A673 (cell line): ENCODE data around the gene IFFO2. TPM values are rescaled to one million over a fixed set of nuclear protein-coding genes. Genes with fewer than 3 reads are reported as not detected.

Source experiments
- BruUV-seq: library from RNA; stranded (reverse); fragments of 400-500 nt; replicated peaks from 2 replicates; lab custom pipeline; 2021; lab: Mats Ljungman, UMichigan
- CTCF ChIA-PET: fragments of 300-600 bp; sonication (Branson Sonifier 250); formaldehyde crosslinking; loops from one replicate; lab custom pipeline; 2022; ENCODE audit warnings: antibody characterized with exemption; lab: Charles Lee
- POLR2A ChIA-PET: fragments of 300-600 bp; sonication (Branson Sonifier 250); formaldehyde crosslinking; loops from one replicate; lab custom pipeline; 2022; ENCODE audit warnings: antibody characterized with exemption; ENCODE audit not compliant: low non-redundant PET; lab: Charles Lee
- DNase-seq: peaks from one replicate; pipeline ENCODE4 v3.0.0-alpha.2; 2015; ENCODE audit warnings: low spot score
- H3K27ac ChIP-seq: fragments of 200-600 bp; sonication (generic); 2 replicates; pipeline ENCODE4 v1.5.1; 2016; ENCODE audit warnings: mixed run types, low read depth, mild to moderate bottlenecking, mixed read lengths, antibody characterized with exemption, low read length; ENCODE audit not compliant: poor library complexity, severe bottlenecking
- H3K27me3 ChIP-seq: fragments of 200-600 bp; sonication (generic); replicated peaks from 2 replicates; pipeline ENCODE4 v1.6.1; 2017; ENCODE audit warnings: mixed run types, low read depth, mild to moderate bottlenecking, mixed read lengths, antibody characterized with exemption, low read length; ENCODE audit not compliant: insufficient read depth, poor library complexity
- H3K36me3 ChIP-seq: fragments of 200-600 bp; sonication (generic); 2 replicates; pipeline ENCODE4 v1.6.1; 2016; ENCODE audit warnings: mixed run types, mild to moderate bottlenecking, mixed read lengths, antibody characterized with exemption, low read length; ENCODE audit not compliant: insufficient read depth, poor library complexity, severe bottlenecking
- H3K4me1 ChIP-seq: fragments of 200-600 bp; sonication (generic); 2 replicates; pipeline ENCODE4 v1.6.1; 2017; ENCODE audit warnings: mixed run types, mild to moderate bottlenecking, mixed read lengths, antibody characterized with exemption, low read length; ENCODE audit not compliant: insufficient read depth, poor library complexity, severe bottlenecking
- H3K4me3 ChIP-seq: fragments of 200-600 bp; sonication (generic); 2 replicates; pipeline ENCODE4 v1.5.1; 2016; ENCODE audit warnings: low read depth, mixed run types, mild to moderate bottlenecking, mixed read lengths, low read length; ENCODE audit not compliant: poor library complexity, severe bottlenecking
- H3K9me3 ChIP-seq: fragments of 200-600 bp; sonication (generic); 2 replicates; pipeline ENCODE4 v1.6.1; 2016; ENCODE audit warnings: mixed run types, low read depth, mild to moderate bottlenecking, mixed read lengths, antibody characterized with exemption, low read length; ENCODE audit not compliant: poor library complexity, severe bottlenecking
- EZH2 ChIP-seq: fragments of 200-600 bp; sonication (generic); IDR thresholded peaks from 2 replicates; pipeline ENCODE4 v1.6.1; 2017; ENCODE audit warnings: borderline replicate concordance, low read depth, mild to moderate bottlenecking, mixed read lengths, antibody characterized with exemption, low read length; ENCODE audit not compliant: poor library complexity, severe bottlenecking
- intact Hi-C: fragments of 100-400 bp; cut with micrococcal nuclease; formaldehyde crosslinking; loops from one replicate; pipeline ENCODE4 v1.10.0; 2022; ENCODE audit not compliant: unreplicated experiment
- microRNA-seq: library from miRNA; unstranded; fragments of <30 nt; microRNA quantifications from one replicate; pipeline ENCODE4 v1.2.0, GENCODE V29; 2021
- total RNA-seq: library from RNA; stranded (reverse); gene quantifications from 2 replicates; pipeline ENCODE4 v1.2.3, GENCODE V29; 2021
- TF ChIP-seq, protein P1 (sequence below): fragments of 300-800, 200-600 bp; sonication (generic); conservative IDR thresholded peaks from 2 replicates; pipeline ENCODE4 v1.5.1; 2017; ENCODE audit warnings: low read depth, mild to moderate bottlenecking, antibody characterized with exemption, low read length, moderate library complexity, mixed read lengths

IFFO2 gene
- total RNA-seq, 1 experiment from 2014 or later, result 13.3 TPM

DNA sequence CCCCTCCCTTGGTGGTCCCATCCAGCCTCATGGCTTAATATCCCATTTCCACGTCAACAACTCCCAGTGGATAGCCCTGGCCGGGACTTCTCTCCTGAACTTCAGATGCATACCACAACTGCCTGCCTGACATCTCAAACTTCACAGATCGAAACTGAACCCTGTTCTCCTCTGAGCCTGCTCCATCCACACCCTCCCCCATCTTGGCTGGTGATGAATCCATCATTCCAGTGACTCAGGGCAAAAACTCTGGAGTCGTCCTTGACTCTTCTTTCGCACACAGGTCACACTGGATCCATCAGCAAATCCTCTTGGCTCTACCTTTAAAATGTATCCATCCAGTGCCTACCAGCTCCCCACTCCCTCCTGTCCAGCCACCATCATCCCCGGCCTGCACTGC is 100.9 kb downstream of the IFFO2 start:
- no peaks in the 10 kb centered on the region for H3K36me3 ChIP-seq
- no peak overlapping the region for H3K27ac ChIP-seq
- BruUV-seq, result no TSS peak
- no peaks in the 10 kb centered on the region for H3K9me3 ChIP-seq
- intact Hi-C loops, result no loop called here
- no peak overlapping the region for H3K4me3 ChIP-seq
- TF ChIP-seq, protein P1, sequence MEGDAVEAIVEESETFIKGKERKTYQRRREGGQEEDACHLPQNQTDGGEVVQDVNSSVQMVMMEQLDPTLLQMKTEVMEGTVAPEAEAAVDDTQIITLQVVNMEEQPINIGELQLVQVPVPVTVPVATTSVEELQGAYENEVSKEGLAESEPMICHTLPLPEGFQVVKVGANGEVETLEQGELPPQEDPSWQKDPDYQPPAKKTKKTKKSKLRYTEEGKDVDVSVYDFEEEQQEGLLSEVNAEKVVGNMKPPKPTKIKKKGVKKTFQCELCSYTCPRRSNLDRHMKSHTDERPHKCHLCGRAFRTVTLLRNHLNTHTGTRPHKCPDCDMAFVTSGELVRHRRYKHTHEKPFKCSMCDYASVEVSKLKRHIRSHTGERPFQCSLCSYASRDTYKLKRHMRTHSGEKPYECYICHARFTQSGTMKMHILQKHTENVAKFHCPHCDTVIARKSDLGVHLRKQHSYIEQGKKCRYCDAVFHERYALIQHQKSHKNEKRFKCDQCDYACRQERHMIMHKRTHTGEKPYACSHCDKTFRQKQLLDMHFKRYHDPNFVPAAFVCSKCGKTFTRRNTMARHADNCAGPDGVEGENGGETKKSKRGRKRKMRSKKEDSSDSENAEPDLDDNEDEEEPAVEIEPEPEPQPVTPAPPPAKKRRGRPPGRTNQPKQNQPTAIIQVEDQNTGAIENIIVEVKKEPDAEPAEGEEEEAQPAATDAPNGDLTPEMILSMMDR, result no peak
- no peak for TF ChIP-seq EZH2
- POLR2A ChIA-PET, result no interaction called here
- CTCF ChIA-PET, result no interaction called here
- no peaks in the 10 kb centered on the region for H3K27me3 ChIP-seq
- DNase-seq, result no peak
- H3K4me1 ChIP-seq, result no peaks in the 10 kb centered on the region

DNA sequence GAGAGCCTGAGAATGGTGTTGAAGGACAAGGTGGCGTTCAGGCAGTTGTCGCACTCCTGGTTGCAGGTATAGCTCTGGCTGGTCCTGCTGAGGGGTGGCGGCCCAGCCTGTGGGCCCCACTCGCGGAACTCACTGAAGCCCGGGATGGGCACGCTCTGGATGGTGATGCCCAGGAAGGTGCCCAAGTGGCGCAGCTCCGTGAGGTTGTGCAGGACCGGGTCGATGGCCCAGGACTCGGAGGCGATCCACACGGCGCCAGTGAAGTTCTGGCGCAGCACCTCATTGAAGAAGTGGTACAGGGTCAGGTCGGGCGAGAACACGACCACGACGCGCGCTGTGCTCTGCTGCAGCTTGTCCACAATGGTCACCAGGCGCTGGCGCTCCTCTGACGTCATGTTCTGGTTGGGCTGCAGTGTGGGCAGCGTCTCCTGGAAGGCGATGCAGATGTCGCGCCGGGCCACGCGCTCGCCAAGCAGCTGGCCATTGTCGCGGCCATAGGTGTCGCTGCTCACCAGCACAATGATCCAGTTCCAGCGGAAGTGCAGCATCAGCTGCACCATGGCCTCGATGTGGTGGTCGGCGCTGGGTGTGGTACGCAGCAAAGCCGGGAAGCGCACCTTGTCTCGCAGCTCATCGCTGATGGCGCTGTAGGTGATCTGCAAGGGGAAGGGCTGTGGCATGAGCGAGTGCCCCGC is 102.0 kb downstream of the IFFO2 start:
- ChIA-PET POLR2A (no interaction called here), CTCF (interaction anchor here (0.6 kb wide), 1 partner anchor 607 kb away, joined by 4 read pairs; no protein-coding TSS in a partner anchor)
- Histone ChIP-seq H3K4me3 (no peak overlapping the region), H3K36me3 (no peaks in the 10 kb centered on the region), H3K4me1 (peaks cover 2% of the 10 kb centered on the region), H3K27me3 (no peaks in the 10 kb centered on the region), H3K27ac (no peak overlapping the region), H3K9me3 (no peaks in the 10 kb centered on the region)
- BruUV-seq, result no TSS peak
- DNase-seq, result no peak
- no peak for TF ChIP-seq EZH2
- TF ChIP-seq, protein P1, result no peak
- intact Hi-C loops, result no loop called here

Small RNAs within 50 kb of the gene (microRNA-seq; reads per million reads assigned to microRNA genes)
- not detected for gene MIR1290
- gene MIR4695, result not detected

Other genes with a start within 250 kb of the IFFO2 start
- not detected in 2 replicates for gene TAS1R2, start 97.0 kb downstream of the IFFO2 start, total RNA-seq
- gene ALDH4A1, start 54.1 kb downstream of the IFFO2 start, total RNA-seq, result 18.4 and 23.1 TPM in 2 replicates